SK-N-SH treated with all-trans-retinoic acid at 6 μM for 48 hours (cell line): ENCODE data around the gene SMDT1.
"Not testable (repeated sequence)": the region's sequence is repeated elsewhere in the genome, so short reads cannot be mapped to it uniquely, and the experiment has no call there.

Source experiments
- ATAC-seq: fragments of 200-7000 bp; cut with Tn5 transposase; 3 replicates; pipeline ENCODE4 v1.9.1; 2020; ENCODE audit warnings: mild to moderate bottlenecking, moderate library complexity
- CREB5 ChIP-seq: fragments of 250-450 bp; sonication (Bioruptor Pico); IDR thresholded peaks from 2 replicates; pipeline ENCODE4 v1.5.1; 2020; ENCODE audit warnings: low read depth, mild to moderate bottlenecking, moderate library complexity
- CSDC2 ChIP-seq: fragments of 250-450 bp; sonication (Bioruptor Pico); IDR thresholded peaks from 2 replicates; pipeline ENCODE4 v1.5.0; 2020; ENCODE audit warnings: mild to moderate bottlenecking, moderate library complexity
- OSR1 ChIP-seq: fragments of 250-450 bp; sonication (Bioruptor Pico); IDR thresholded peaks from 2 replicates; pipeline ENCODE4 v1.8.0; 2022; ENCODE audit warnings: moderate library complexity, mild to moderate bottlenecking, inconsistent platforms
- PATZ1 ChIP-seq: fragments of 250-450 bp; sonication (Bioruptor Pico); IDR thresholded peaks from 2 replicates; pipeline ENCODE4 v1.8.0; 2020; ENCODE audit warnings: mild to moderate bottlenecking, moderate library complexity, borderline replicate concordance
- PPARA ChIP-seq: fragments of 250-450 bp; sonication (Bioruptor Pico); IDR thresholded peaks from 2 replicates; pipeline ENCODE4 v1.5.0; 2020; ENCODE audit warnings: mild to moderate bottlenecking, borderline replicate concordance
- RARB ChIP-seq: fragments of 250-450 bp; sonication (Bioruptor Pico); IDR thresholded peaks from 2 replicates; pipeline ENCODE4 v1.8.0; 2021; ENCODE audit warnings: mild to moderate bottlenecking, moderate library complexity
- TCF4 ChIP-seq: fragments of 250-450 bp; sonication (Bioruptor Pico); IDR thresholded peaks from 2 replicates; pipeline ENCODE4 v1.8.0; 2021; ENCODE audit warnings: mild to moderate bottlenecking, moderate library complexity, borderline replicate concordance
- TSHZ2 ChIP-seq: fragments of 250-450 bp; sonication (Bioruptor Pico); IDR thresholded peaks from 2 replicates; pipeline ENCODE4 v1.5.0; 2020; ENCODE audit warnings: mild to moderate bottlenecking, moderate library complexity
- ZFP3 ChIP-seq: fragments of 250-450 bp; sonication (Bioruptor Pico); IDR thresholded peaks from 2 replicates; pipeline ENCODE4 v1.5.0; 2020; ENCODE audit warnings: mild to moderate bottlenecking, moderate library complexity
- ZNF70 ChIP-seq: fragments of 450-650 bp; formaldehyde crosslinking; IDR thresholded peaks from 2 replicates; pipeline ENCODE4 v1.5.0; 2020; ENCODE audit warnings: mild to moderate bottlenecking, moderate library complexity
- TF ChIP-seq, protein P1 (sequence below): fragments of 250-450 bp; sonication (Bioruptor Pico); IDR thresholded peaks from 2 replicates; pipeline ENCODE4 v1.8.0; 2021; ENCODE audit warnings: low read depth, mild to moderate bottlenecking, moderate library complexity, borderline replicate concordance

SMDT1 gene

GRCh38 chr22:42108848-42109247, 29.3 kb downstream of the SMDT1 start:
- ATAC-seq = no peak
- TF ChIP-seq ZNF70 (CRISPR knock-in tag) = no peak
- TF ChIP-seq, protein P1, sequence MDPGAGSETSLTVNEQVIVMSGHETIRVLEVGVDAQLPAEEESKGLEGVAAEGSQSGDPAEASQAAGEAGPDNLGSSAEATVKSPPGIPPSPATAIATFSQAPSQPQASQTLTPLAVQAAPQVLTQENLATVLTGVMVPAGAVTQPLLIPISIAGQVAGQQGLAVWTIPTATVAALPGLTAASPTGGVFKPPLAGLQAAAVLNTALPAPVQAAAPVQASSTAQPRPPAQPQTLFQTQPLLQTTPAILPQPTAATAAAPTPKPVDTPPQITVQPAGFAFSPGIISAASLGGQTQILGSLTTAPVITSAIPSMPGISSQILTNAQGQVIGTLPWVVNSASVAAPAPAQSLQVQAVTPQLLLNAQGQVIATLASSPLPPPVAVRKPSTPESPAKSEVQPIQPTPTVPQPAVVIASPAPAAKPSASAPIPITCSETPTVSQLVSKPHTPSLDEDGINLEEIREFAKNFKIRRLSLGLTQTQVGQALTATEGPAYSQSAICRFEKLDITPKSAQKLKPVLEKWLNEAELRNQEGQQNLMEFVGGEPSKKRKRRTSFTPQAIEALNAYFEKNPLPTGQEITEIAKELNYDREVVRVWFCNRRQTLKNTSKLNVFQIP (CRISPR knock-in tag) = no peak
- TF ChIP-seq PATZ1 (CRISPR knock-in tag) = no peak
- TF ChIP-seq OSR1 (CRISPR knock-in tag) = no peak
- TF ChIP-seq TSHZ2 (CRISPR knock-in tag) = no peak
- no peak for TF ChIP-seq TCF4 (CRISPR knock-in tag)

DNA sequence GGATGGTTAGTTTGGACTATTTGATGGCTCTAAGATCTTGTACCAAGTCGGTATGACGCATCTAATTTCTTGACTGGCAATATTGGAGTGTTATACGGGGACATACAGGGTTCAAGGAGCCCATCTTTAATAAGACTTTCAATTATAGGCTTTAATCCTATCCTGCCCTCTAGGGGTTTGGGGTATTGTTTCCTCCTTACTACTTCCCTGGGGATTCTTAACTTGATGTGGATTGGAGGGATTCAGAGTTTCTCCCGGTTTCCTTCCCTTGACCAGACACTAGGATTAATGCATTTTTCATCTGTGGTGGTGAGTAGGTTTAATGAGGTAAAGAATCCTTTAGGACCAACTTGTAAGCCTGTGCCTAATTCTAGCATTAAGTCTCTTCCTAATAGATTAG, 32.3 kb downstream of the SMDT1 start:
- ATAC-seq = no peak
- no peak for TF ChIP-seq ZFP3 (CRISPR knock-in tag)
- no peak for TF ChIP-seq CREB5 (CRISPR knock-in tag)
- no peak for TF ChIP-seq CSDC2
- TF ChIP-seq TSHZ2 (CRISPR knock-in tag) = no peak
- TF ChIP-seq PPARA (CRISPR knock-in tag) = no peak
- no peak for TF ChIP-seq RARB (CRISPR knock-in tag)

GRCh38 chr22:42112793-42113192, 33.3 kb downstream of the SMDT1 start:
- not testable (repeated sequence) for ATAC-seq

DNA sequence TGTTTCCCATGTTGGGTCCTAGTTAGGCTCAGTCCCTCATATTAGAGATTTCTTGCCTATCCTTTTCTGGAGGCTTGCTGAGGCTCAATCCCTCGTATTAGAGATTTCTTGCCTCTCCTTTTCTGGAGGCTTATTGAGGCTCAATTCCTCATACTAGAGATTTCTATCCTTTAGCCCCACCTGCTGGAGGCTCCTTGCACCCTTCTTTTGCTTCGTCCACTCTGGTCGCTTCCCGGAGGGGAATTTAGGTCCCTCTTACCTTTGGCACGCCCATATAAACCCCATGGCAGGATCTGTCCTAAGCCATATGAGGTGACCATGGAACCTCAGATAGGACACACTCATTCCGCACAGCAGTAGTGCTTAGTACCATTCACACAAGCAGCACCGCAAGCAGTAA, 35.2 kb downstream of the SMDT1 start:
- TF ChIP-seq, protein P1 (CRISPR knock-in tag) = no peak
- TF ChIP-seq ZFP3 (CRISPR knock-in tag) = no peak
- ATAC-seq = no peak

DNA sequence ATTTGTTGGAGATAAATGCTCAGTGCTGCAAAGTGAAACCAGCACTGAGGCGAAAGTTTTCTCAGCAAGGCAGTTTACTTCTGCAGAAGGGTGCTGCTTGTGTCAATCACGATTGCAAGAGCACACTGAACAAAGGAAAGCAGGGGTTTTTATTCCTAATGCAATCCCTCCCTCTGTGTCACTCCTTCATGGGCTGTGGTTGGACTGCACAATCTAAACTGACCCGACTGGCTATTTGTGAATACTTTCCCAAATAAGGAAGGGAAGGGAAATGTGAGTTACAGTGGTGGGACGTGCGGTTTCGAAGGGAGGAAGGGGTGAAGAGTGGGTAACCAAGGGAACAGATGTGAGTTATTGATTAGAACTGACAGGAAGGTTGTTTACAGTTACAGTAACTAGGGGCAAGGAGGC, 35.9 kb downstream of the SMDT1 start:
- not testable (repeated sequence) for ATAC-seq
